Brain microvascular endothelial cell (primary cell): Measurements from ENCODE around the gene AQP6.

Source experiments
- DNase-seq: peaks from one replicate; pipeline ENCODE4 v3.0.0-alpha.2; 2020
- H3K27ac ChIP-seq: fragments of 250-450 bp; sonication (Bioruptor Pico); 2 replicates; pipeline ENCODE4 v1.5.1; 2020; ENCODE audit warnings: mild to moderate bottlenecking, moderate library complexity
- H3K27me3 ChIP-seq: fragments of 250-450 bp; sonication (Bioruptor Pico); replicated peaks from 2 replicates; pipeline ENCODE4 v1.5.1; 2020; ENCODE audit warnings: mild to moderate bottlenecking
- H3K36me3 ChIP-seq: fragments of 250-450 bp; sonication (Bioruptor Pico); replicated peaks from 2 replicates; pipeline ENCODE4 v1.5.1; 2020; ENCODE audit warnings: mild to moderate bottlenecking
- H3K4me3 ChIP-seq: 2 replicates; pipeline ENCODE4 v1.5.1; 2011; ENCODE audit warnings: low read depth, mild to moderate bottlenecking, control low read depth, low read length, moderate library complexity
- in situ Hi-C: cut with HindIII; loops from 2 replicates; pipeline ENCODE4 v1.10.0; 2017; ENCODE audit warnings: low sequenced_read_pairs, low pct_ligation_motif_present
- TF ChIP-seq, protein P1 (sequence below): IDR thresholded peaks from 2 replicates; pipeline ENCODE4 v1.5.1; 2011; ENCODE audit warnings: low read depth, mild to moderate bottlenecking, moderate library complexity, low read length, control low read depth, inconsistent platforms; ENCODE audit errors: missing control alignments

AQP6 gene

GRCh38 chr12:50014342-50014741, 41.6 kb downstream of the AQP6 start:
- H3K36me3 ChIP-seq: no peaks in the 10 kb centered on the region
- TF ChIP-seq, protein P1, sequence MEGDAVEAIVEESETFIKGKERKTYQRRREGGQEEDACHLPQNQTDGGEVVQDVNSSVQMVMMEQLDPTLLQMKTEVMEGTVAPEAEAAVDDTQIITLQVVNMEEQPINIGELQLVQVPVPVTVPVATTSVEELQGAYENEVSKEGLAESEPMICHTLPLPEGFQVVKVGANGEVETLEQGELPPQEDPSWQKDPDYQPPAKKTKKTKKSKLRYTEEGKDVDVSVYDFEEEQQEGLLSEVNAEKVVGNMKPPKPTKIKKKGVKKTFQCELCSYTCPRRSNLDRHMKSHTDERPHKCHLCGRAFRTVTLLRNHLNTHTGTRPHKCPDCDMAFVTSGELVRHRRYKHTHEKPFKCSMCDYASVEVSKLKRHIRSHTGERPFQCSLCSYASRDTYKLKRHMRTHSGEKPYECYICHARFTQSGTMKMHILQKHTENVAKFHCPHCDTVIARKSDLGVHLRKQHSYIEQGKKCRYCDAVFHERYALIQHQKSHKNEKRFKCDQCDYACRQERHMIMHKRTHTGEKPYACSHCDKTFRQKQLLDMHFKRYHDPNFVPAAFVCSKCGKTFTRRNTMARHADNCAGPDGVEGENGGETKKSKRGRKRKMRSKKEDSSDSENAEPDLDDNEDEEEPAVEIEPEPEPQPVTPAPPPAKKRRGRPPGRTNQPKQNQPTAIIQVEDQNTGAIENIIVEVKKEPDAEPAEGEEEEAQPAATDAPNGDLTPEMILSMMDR: no peak
- in situ Hi-C loops: no loop called here
- no peaks in the 10 kb centered on the region for H3K27me3 ChIP-seq
- no peak overlapping the region for H3K27ac ChIP-seq
- no peak overlapping the region for H3K4me3 ChIP-seq
- DNase-seq: no peak

DNA sequence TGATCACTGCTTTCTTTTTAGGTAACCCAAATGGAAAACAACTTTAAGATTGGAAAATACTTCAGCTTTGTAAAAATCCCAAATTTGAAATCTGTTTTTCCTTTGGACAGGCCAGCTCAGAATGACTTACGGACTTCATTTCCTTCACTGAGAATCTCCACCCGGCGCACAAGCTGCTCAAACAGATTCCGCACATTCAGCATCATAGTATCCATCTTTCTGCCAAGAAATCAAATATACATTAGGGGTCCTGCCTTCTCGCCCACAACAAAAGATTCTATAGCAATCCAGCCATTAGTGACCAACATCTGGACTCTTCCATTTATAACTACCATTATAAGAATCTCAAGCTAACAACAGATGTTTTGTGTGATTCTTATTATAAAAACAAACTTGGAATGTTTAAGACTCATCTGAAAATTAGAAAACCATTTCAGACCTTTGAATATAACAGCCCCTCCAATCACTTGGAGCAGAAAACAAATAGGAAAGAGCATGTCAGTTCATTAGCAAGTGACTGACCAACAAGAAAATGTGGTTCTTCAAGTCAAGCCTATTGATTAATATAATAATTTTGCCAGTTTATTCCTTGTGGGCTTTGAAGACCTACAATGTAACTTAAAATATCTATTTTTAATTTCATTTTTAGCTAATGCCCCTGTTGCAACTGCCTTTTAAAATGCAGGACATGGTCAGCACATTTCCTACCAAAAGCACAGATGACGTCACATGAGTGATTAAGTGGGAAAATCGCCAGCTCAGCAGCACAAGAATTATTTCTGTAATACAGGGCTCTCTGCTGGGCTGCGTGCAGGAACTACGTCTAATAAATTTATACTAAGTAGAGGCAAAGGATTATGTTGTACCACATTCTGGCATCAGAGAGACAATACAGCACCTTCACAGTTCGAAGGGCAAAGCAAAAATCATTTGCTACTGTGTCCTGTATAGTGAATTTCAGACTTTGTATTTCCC, 44.0 kb downstream of the AQP6 start:
- Histone ChIP-seq H3K27ac (peak overlapping the region; percentile 57), H3K27me3 (no peaks in the 10 kb centered on the region), H3K36me3 (no peaks in the 10 kb centered on the region), H3K4me3 (no peak overlapping the region)
- DNase-seq: peak; percentile 86
- in situ Hi-C loops: no loop called here
- TF ChIP-seq, protein P1: no peak

DNA sequence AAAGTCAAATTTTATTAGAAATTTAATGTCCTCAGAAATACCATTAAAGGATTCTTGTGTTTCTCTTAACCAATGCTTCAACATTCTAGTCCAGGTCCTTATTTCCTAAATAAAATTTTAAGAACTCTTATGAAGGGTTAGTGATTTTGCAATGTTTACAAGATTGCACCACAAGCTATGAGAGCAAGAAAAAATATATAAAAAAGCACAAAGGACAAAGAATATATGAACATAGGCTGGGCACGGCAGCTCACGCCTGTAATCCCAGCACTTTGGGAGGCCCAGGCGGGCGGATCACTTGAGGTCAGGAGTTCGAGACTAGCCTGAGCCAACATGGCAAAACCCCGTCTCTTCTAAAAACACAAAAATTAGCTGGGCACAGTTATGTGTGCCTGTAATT, 44.9 kb downstream of the AQP6 start:
- H3K27ac ChIP-seq: peak overlapping the region; percentile 57
- TF ChIP-seq, protein P1: no peak
- no peak overlapping the region for H3K4me3 ChIP-seq
- in situ Hi-C loops: no loop called here
- no peaks in the 10 kb centered on the region for H3K27me3 ChIP-seq
- no peaks in the 10 kb centered on the region for H3K36me3 ChIP-seq
- no peak for DNase-seq

GRCh38 chr12:50018154-50018553, 45.4 kb downstream of the AQP6 start:
- no peaks in the 10 kb centered on the region for H3K27me3 ChIP-seq
- no peak for DNase-seq
- in situ Hi-C loops: no loop called here
- TF ChIP-seq, protein P1: no peak
- no peak overlapping the region for H3K27ac ChIP-seq
- H3K4me3 ChIP-seq: no peak overlapping the region
- no peaks in the 10 kb centered on the region for H3K36me3 ChIP-seq

GRCh38 chr12:50018968-50019367, 46.2 kb downstream of the AQP6 start:
- no peak for DNase-seq
- TF ChIP-seq, protein P1: no peak
- in situ Hi-C loops: no loop called here
- Histone ChIP-seq H3K27ac (no peak overlapping the region), H3K36me3 (no peaks in the 10 kb centered on the region), H3K4me3 (no peak overlapping the region), H3K27me3 (no peaks in the 10 kb centered on the region)

DNA sequence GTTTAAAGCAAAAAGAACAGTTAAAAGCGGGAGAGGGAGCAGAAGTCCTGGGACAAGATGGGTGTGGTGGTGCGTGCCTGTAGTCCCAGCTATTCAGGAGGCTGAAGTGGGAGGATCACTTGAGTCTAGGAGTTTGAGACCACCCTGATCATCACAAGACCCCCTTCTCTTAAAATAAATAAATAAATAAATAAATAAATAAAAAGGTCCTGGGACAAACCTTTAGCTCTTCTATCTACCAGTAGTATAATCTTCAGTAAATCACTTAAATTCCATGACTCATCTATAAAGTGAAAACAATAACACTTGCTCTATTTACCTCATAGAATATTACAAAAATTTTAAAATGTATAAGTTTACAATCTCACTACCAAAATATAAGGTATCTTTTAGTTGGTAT, 46.8 kb downstream of the AQP6 start:
- no peak for DNase-seq
- Histone ChIP-seq H3K27ac (no peak overlapping the region), H3K36me3 (no peaks in the 10 kb centered on the region), H3K27me3 (no peaks in the 10 kb centered on the region), H3K4me3 (no peak overlapping the region)
- TF ChIP-seq, protein P1: no peak
- in situ Hi-C loops: no loop called here
